Mucosa of rectum (tissue), 2 donors: Measurements from ENCODE around the gene MOSMO.

Experiments
- H3K27ac ChIP-seq, 2 donors: one replicate each; pipeline ENCODE4 v1.7.0; 2013; ENCODE audit warnings: inconsistent platforms in 2 of 2, low read depth in 2 of 2, low read length in 2 of 2
- H3K27me3 ChIP-seq, 2 donors: one replicate each; pipeline ENCODE4 v1.7.0; 2013; ENCODE audit warnings: low read length in 2 of 2; ENCODE audit not compliant: control insufficient read depth in 2 of 2, insufficient read depth in 2 of 2
- H3K36me3 ChIP-seq, 2 donors: one replicate each; pipeline ENCODE4 v1.7.0; 2013; ENCODE audit warnings: low read length in 2 of 2; ENCODE audit not compliant: control insufficient read depth in 2 of 2, insufficient read depth in 2 of 2
- H3K4me1 ChIP-seq, 2 donors: one replicate each; pipeline ENCODE4 v1.7.0; 2013; ENCODE audit warnings: low read length in 2 of 2, mild to moderate bottlenecking in 1 of 2; ENCODE audit not compliant: control insufficient read depth in 2 of 2, insufficient read depth in 2 of 2
- H3K4me3 ChIP-seq, 2 donors: one replicate each; pipeline ENCODE4 v1.7.0; 2013; ENCODE audit warnings: low read length in 2 of 2
- H3K9ac ChIP-seq, 2 donors: one replicate each; pipeline ENCODE4 v1.7.0; 2013; ENCODE audit warnings: low read length in 2 of 2, low read depth in 1 of 2, mild to moderate bottlenecking in 1 of 2
- H3K9me3 ChIP-seq, 2 donors: one replicate each; pipeline ENCODE4 v1.7.0; 2013; ENCODE audit warnings: low read length in 2 of 2; ENCODE audit not compliant: control insufficient read depth in 2 of 2
- donor health status: healthy.
- donor health status: Normal muscosa, but diverticular disease.

Gene MOSMO

DNA sequence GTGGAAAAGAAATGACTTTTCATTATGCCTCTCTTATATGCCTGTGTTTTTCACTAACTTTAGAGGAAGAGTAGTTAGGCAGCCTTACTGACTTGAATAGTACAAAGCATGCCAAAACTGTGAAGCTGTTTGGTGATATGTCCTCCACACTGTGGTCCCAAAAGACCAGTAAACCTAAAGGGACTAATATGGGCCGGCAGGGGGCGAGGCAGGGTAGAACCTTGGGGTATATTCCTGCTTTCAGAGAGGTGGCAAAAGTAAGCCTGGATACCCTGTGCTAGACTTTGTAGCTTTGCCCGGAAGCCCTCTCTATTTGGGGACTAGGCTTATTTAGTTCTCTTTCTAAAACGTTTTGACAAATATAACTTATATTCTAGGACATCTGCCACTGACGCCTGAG is 48.0 kb downstream of the MOSMO start:
- H3K36me3 ChIP-seq, result no peaks in the 10 kb centered on the region
- no peak overlapping the region for H3K9ac ChIP-seq
- H3K4me1 ChIP-seq, result no peaks in the 10 kb centered on the region
- H3K27me3 ChIP-seq, result no peaks in the 10 kb centered on the region
- H3K9me3 ChIP-seq, result no peaks in the 10 kb centered on the region
- H3K27ac ChIP-seq, result no peak overlapping the region
- no peak overlapping the region for H3K4me3 ChIP-seq

DNA sequence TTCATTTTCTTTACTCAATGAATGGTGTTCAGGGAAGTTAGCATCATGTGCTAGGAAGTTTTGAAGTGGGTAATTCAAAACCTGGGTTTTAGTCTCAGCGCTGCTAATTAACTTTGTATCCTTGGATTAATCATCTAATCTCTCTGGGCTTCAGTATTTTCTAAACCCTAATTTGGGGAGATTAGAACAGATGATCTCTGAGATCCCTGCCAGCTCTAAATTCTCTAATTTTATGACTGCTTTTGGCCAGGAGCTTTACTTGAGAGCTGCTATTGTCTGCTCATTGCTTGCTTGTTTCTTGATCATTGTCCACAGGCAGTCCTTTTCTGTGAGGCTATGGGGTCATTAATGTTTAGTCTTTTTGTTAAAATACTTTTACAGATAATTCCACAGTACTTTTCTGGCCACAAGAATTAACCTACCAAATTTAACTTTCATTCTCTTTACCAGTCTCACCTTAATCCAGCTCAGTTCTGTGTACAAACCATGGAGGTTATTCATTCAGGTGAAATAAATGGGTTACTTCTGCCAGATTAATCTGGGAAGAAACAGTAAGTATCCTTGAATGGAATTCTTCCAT is 56.1 kb downstream of the MOSMO start:
- Histone ChIP-seq H3K27ac (no peak overlapping the region), H3K9ac (no peak overlapping the region), H3K27me3 (no peaks in the 10 kb centered on the region), H3K4me1 (no peaks in the 10 kb centered on the region), H3K36me3 (no peaks in the 10 kb centered on the region), H3K9me3 (no peaks in the 10 kb centered on the region), H3K4me3 (no peak overlapping the region)

DNA sequence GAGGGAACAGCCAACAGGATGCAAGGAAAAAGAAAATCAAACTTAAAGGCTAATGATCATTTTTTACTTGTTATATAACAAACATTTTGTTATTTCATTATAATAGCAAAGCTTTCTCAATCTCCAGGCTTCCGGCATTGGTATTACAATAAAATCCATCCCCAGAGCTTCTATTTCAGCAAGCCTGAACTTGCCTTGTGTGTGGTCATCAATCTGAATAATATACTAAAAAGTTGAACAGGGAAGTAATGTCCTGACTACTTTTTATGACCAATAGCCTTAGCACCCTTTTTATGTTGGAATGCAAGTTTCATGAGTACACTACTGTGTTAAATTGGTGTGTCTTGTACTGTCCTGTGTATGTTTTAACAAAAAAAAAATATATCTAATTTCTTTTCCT is 57.3 kb downstream of the MOSMO start:
- Histone ChIP-seq H3K4me1 (no peaks in the 10 kb centered on the region), H3K9me3 (no peaks in the 10 kb centered on the region), H3K9ac (no peak overlapping the region), H3K36me3 (no peaks in the 10 kb centered on the region), H3K27me3 (no peaks in the 10 kb centered on the region), H3K4me3 (no peak overlapping the region), H3K27ac (no peak overlapping the region)

DNA sequence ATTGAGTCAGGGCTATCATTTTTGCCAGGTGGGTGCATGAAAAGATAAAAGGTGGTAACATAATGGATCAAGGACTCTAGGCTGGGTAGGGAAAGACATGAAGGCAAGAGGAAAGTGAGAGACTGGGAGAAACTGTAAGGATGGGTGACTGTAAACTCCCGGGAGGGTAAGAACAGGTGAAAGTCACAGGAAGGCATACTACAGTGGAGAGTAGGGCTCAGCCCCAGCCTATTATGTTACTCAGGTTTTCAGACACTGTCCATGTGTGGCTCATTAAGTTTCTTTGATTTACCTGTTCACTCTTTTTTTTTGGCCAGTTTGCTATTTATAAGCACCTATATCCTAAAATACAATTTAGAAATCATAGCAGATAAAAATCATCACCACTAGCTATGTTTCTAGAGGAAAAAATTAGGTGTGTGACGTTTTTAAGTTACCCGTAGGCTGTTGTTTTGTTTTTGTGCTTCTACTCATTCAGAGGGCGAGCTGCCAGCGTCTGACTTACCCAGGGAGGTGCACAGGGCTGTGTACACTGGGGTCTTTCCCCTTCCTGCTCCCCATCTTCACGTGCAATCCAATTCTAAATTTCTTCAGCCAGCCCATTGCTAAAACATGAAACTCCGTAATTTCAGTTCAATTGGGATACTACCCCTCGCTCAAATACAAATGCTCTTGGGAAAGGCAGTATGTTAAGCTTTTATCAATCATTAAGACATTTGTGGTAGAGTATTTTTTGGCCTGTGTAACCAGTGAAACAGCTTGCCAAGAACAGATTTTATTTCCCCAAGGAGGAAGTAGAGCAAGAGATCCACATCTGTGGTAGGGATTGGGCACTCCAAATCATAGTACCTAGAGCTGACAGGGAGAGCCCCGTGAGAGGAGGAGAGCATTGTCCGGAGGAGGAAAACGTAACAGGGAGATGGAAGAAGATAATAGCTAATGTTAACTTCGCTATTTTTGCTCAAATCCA is 62.7 kb downstream of the MOSMO start:
- Histone ChIP-seq H3K27me3 (no peaks in the 10 kb centered on the region), H3K9ac (no peak overlapping the region), H3K36me3 (no peaks in the 10 kb centered on the region), H3K27ac (no peak overlapping the region), H3K4me3 (no peak overlapping the region), H3K4me1 (no peaks in the 10 kb centered on the region), H3K9me3 (no peaks in the 10 kb centered on the region)

DNA sequence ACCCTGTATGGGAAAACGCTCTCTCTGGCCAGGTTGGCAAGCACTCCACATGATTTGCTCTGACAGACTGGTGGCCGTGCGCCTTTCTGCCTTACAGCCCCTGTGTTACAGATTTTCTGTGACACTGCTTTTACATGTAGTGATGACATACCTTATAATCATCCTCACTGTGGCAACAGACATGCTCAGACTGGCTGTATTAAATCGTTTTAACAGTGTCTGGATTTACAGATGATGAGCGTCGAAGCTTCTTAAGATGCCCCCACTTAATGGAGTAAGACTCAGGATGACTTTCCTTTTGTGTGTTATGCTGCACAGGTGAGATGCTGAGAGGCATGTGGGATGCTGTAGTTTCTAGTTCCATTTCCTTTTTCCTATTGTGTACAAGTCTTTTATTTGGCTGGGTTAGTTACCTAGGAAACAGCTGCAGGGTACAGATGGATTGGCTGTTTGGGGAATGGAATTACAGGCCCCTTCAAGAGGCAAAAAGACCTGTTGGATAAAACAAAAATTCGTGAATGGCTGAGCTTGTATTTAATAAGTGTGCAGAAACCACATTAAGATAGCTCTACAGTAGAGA is 63.5 kb downstream of the MOSMO start:
- no peaks in the 10 kb centered on the region for H3K27me3 ChIP-seq
- no peak overlapping the region for H3K27ac ChIP-seq
- H3K9ac ChIP-seq, result no peak overlapping the region
- no peaks in the 10 kb centered on the region for H3K9me3 ChIP-seq
- H3K4me1 ChIP-seq, result no peaks in the 10 kb centered on the region
- H3K4me3 ChIP-seq, result no peak overlapping the region
- H3K36me3 ChIP-seq, result no peaks in the 10 kb centered on the region

DNA sequence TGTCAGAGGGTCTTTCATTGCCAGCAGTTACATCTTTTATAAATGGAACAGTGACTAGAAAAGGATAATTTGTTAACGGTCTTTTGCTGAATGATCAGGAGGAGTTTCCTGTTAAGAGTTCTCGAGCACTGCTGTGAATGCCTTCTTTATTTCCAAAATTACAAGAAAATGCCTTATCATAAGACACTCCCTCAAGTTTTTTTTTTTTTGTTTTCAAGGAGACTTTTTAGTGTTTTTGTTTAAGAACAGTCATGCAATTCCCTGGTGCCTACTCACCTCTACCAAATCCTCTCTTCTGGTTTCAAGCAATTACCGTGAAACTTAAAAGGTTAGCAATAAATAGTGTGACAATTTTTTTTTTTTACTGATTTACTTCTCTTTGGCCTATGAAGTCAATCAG is 65.4 kb downstream of the MOSMO start:
- Histone ChIP-seq H3K27me3 (no peaks in the 10 kb centered on the region), H3K27ac (no peak overlapping the region), H3K36me3 (no peaks in the 10 kb centered on the region), H3K4me1 (no peaks in the 10 kb centered on the region), H3K4me3 (no peak overlapping the region), H3K9me3 (no peaks in the 10 kb centered on the region), H3K9ac (no peak overlapping the region)

DNA sequence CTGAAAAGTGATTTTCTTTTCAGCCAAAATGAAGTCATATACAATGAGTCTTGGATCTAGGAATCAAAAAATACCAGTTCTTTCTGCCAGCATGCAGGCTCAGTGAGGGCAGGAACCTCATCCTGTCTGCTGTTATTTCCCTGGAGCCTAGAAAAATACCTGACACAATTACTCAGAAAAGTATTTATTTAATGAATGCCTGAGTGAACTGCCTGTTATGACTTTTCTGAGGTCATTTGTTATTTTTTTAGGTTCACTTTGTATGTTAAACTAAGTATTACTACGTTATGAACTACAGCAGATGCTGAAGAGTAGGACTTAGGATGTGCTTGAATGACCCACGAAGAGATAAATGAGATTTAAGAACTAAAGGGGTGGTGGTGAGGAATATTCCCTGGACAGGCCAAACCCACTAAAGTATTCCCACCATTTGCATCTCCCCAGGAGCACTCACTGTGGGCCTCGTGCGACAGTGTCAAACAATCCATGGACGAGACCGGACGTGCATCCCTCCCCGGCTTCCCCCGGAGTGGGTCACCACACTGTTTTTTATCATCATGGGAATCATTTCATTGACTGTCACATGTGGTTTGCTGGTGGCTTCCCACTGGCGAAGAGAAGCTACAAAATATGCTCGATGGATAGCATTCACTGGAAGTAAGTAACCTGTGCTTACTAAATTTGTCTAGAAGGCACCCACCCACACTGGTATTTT is 67.3 kb downstream of the MOSMO start:
- Histone ChIP-seq H3K9ac (no peak overlapping the region), H3K4me1 (no peaks in the 10 kb centered on the region), H3K4me3 (no peak overlapping the region), H3K36me3 (no peaks in the 10 kb centered on the region), H3K27me3 (no peaks in the 10 kb centered on the region), H3K9me3 (no peaks in the 10 kb centered on the region), H3K27ac (no peak overlapping the region)

DNA sequence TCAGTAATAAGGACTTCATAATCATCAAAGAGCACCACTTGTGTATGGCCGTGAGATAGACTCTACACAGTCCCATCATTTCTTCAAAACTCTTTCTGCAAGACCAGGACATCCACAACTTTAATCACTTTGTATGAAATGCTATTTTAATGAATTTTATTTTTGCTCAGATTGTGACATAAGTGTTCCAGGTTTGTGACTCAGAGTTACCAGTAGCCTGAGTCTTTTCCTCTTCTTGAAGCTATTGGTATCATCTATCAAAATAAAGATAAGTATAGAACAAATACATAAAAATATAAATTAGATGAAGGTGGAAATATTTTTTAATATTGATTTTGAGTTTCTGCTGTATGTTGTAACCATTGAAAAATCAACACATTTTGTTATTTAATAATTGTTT is 67.9 kb downstream of the MOSMO start:
- H3K9me3 ChIP-seq, result no peaks in the 10 kb centered on the region
- no peak overlapping the region for H3K4me3 ChIP-seq
- H3K27ac ChIP-seq, result no peak overlapping the region
- no peaks in the 10 kb centered on the region for H3K4me1 ChIP-seq
- no peaks in the 10 kb centered on the region for H3K27me3 ChIP-seq
- H3K36me3 ChIP-seq, result no peaks in the 10 kb centered on the region
- H3K9ac ChIP-seq, result no peak overlapping the region

DNA sequence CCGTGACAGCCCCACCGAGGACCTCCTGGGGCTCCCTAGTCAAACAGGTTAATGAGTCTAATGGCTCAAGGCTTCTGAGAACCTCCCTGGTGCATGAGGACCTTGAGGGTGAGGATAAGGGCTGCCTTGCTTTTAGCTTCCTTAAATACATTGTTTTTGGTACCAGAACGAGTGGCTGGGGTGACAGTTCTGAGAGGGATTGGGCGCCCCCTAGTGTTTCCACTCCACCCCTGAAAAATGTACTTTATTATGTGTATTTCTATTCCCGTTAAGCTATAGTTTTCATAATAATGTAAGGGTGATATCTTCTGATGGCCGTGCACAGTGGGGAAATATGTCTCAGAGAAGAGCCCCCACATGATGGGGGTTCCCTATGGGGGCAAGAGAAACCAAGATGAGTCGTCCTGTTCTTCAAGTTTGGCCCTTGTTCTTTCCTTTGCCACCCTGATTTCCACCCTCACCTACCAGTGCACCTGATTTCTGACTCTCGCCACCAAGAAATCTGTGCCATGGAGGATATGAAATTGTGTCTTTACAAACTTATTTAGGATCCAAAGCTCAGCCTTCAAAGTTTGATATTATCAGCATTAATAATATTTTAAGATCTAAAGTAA is 69.9 kb downstream of the MOSMO start:
- H3K36me3 ChIP-seq, result no peaks in the 10 kb centered on the region
- no peak overlapping the region for H3K9ac ChIP-seq

More for the DNA sequence above, 69.9 kb downstream of the MOSMO start:
- no peaks in the 10 kb centered on the region for H3K9me3 ChIP-seq
- H3K27me3 ChIP-seq, result no peaks in the 10 kb centered on the region
- H3K27ac ChIP-seq, result no peak overlapping the region
- no peaks in the 10 kb centered on the region for H3K4me1 ChIP-seq
- H3K4me3 ChIP-seq, result no peak overlapping the region
